ENCODE results near the gene KLF6.

Gene KLF6

GRCh38 chr10:3786295-3787015 is 1.4 kb upstream of the KLF6 start:
- no peak for DNase-seq

- DNase-seq = no peak
Measured at GRCh38 chr10:3785851-3786271, 852 bp upstream of the KLF6 start.

- peak; percentile 50 for DNase-seq
Measured at GRCh38 chr10:3785251-3785850, 342 bp upstream of the KLF6 start.

GRCh38 chr10:3783682-3784432 is 1.2 kb downstream of the KLF6 start:
- DNase-seq = peak; percentile 44

GRCh38 chr10:3783316-3783681 is 1.7 kb downstream of the KLF6 start:
- DNase-seq = no peak

- no peak for DNase-seq
Measured at GRCh38 chr10:3782451-3783315, 2.3 kb downstream of the KLF6 start.

- no peak for DNase-seq
Measured at GRCh38 chr10:3782146-3782450, 2.9 kb downstream of the KLF6 start.

GRCh38 chr10:3781468-3782145 is 3.4 kb downstream of the KLF6 start:
- DNase-seq = no peak

GRCh38 chr10:3780771-3781467 is 4.1 kb downstream of the KLF6 start:
- no peak for DNase-seq

- DNase-seq = no peak
Measured at GRCh38 chr10:3780021-3780770, 4.8 kb downstream of the KLF6 start.

- no peak for DNase-seq
Measured at GRCh38 chr10:3779158-3779741, 5.8 kb downstream of the KLF6 start.

GRCh38 chr10:3778692-3779157 is 6.3 kb downstream of the KLF6 start:
- no peak for DNase-seq

GRCh38 chr10:3777981-3778691 is 6.9 kb downstream of the KLF6 start:
- no peak for DNase-seq

GRCh38 chr10:3776796-3777571 is 8.0 kb downstream of the KLF6 start:
- DNase-seq = no peak

GRCh38 chr10:3775696-3776551 is 9.1 kb downstream of the KLF6 start:
- no peak for DNase-seq

GRCh38 chr10:3774814-3775695 is 10.0 kb downstream of the KLF6 start:
- no peak for DNase-seq

Measured in NCI-H2081 treated with DMSO at 0.1 percent for 48 hours (cell line).